IgD-negative memory B cell (primary cell): ENCODE results near the gene STARD13. TPM values are rescaled to one million over a fixed set of nuclear protein-coding genes. Genes with fewer than 3 reads are reported as not detected.
"Not testable (repeated sequence)": the region's sequence is repeated elsewhere in the genome, so short reads cannot be mapped to it uniquely, and the experiment has no call there.

Experiments used
- H3K27ac Mint-ChIP-seq, 3 donors: one replicate each; pipeline ENCODE4 v1.8.0; 2020 to 2022; ENCODE audit warnings: mild to moderate bottlenecking in 3 of 3, mixed read lengths in 3 of 3, moderate library complexity in 1 of 3
- H3K27me3 Mint-ChIP-seq: one replicate; pipeline ENCODE4 v1.8.0; 2021; ENCODE audit warnings: mixed read lengths
- H3K36me3 Mint-ChIP-seq: one replicate; pipeline ENCODE4 v1.8.0; 2020; ENCODE audit warnings: mild to moderate bottlenecking, mixed read lengths
- H3K4me1 Mint-ChIP-seq, 3 donors: one replicate each; pipeline ENCODE4 v1.8.0; 2020 to 2022; ENCODE audit warnings: mixed read lengths in 3 of 3, mild to moderate bottlenecking in 1 of 3
- H3K4me3 Mint-ChIP-seq, 4 donors: one replicate each; pipeline ENCODE4 v1.8.0; 2020 to 2022; ENCODE audit warnings: mild to moderate bottlenecking in 4 of 4, mixed read lengths in 4 of 4, moderate library complexity in 3 of 4
- H3K9me3 Mint-ChIP-seq, 3 donors: one replicate each; pipeline ENCODE4 v1.8.0; 2020 to 2021; ENCODE audit warnings: mixed read lengths in 3 of 3, mild to moderate bottlenecking in 1 of 3
- polyA plus RNA-seq: library from polyadenylated mRNA; unstranded; fragments of 300-500 nt; fragmentation: Illumina TruSeq; gene quantifications from one replicate; pipeline ENCODE4 v1.2.3, GENCODE V29; 2021

Gene STARD13
- polyA plus RNA-seq, 1 donor from 2014 or later: not detected

DNA sequence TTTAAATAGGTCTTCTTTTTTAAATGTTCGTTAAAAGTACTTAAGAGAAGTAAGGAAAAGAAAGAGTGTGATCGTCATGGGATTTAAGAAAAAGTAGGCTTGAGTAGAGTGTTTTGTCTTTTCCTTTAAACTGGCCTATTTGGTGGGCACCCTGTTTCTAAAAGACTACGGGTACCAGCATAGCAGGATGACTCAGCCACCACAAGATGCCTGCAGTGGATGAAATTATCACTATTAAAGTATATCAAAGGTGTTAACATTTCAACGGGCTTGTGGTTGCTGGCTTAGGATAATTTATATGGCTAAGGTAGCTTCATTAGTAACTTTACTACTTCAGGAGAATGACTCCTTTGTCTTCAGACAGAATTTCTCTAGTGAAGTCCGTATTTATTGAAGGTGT is 112.6 kb downstream of the STARD13 start:
- Mint-ChIP-seq H3K4me1 (no peaks in the 10 kb centered on the region), H3K36me3 (no peaks in the 10 kb centered on the region), H3K27me3 (peaks cover 9% of the 10 kb centered on the region), H3K27ac (no peak overlapping the region), H3K4me3 (no peak overlapping the region), H3K9me3 (no peaks in the 10 kb centered on the region)

DNA sequence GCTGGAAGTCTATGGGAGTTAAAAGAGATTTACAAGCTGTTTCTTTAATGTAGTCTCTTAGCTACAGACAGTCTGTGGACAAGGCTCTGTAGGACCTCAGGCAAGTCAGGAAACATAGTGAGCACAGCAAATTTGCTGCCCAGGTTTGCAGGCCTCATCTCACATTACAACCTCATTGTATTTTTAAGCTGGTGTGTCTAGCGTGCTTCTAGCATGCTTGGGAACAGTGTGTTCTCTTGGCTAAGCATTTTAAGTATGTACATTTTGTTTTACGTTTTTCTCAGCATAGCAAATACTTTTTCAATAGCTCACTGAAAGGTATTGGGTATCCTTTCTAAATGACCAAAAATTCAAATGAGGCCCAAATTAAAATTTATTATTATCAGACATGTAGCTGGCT is 113.2 kb downstream of the STARD13 start:
- Mint-ChIP-seq H3K9me3 (no peaks in the 10 kb centered on the region), H3K27ac (no peak overlapping the region), H3K27me3 (peaks cover 9% of the 10 kb centered on the region), H3K36me3 (no peaks in the 10 kb centered on the region), H3K4me3 (no peak overlapping the region), H3K4me1 (no peaks in the 10 kb centered on the region)

DNA sequence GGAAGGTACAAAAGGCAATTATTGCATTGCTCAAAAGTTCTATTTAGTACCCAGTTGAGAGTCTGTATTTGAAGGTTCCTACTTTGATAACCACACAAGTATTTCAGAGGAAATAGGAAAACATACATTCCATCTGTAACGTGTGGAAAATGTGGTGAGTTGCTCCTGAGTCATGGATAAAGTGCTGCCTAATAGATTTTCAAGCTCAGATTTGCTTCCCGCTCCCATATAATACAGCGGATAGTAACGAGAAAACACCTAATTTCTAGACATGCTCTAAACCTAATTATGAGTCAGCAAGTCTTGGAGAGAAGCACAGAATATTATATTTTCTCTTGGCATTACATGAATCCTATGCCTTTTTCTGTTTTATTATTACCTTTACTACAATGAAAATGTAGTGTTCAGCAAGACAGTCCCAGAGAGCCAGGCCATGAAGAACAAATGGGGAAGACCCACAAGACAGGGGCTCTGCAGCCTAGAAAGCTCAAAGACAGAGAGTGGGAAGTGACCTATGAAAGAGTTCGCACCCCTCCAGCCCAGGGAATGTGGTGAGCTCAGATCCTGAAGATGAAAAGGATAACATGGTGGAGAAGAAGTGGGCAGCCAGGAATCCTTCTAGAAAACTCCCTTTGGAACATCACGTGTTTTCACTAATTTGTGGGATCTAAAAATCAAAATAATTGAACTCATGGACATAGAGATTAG is 116.1 kb downstream of the STARD13 start:
- Mint-ChIP-seq H3K4me1 (no peaks in the 10 kb centered on the region), H3K4me3 (no peak overlapping the region), H3K27ac (no peak overlapping the region), H3K9me3 (no peaks in the 10 kb centered on the region), H3K27me3 (peaks cover 3% of the 10 kb centered on the region), H3K36me3 (no peaks in the 10 kb centered on the region)

DNA sequence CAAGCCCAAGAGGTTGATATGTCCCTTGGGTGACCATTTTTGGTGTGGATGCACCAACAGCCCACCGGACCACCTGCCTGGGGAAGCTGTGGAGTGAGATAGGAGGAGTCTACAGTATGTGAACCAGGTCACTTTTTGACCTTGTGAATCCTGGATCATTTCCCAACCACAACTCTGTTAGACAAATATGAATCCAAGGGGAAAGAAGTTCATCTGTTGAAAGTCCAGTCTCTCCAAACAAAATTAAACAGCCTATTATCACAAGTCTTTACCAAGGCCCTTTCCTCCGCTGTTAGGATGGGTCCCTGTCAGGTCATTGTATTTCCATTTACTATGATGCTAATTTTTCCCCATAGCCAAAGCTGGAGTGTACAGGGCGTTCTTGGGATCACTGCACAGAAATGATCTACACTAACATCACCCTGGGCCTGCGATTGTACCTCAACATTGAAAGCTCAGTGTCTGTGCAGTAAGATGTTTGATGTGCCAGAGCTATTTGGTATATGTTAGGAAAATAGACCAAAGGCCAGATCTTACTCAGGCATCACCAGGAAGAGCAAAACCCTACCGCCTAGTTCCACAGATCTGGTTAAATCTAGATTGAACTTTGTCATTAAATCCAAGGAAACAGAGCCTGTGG is 117.1 kb downstream of the STARD13 start:
- Mint-ChIP-seq H3K4me3 (no peak overlapping the region), H3K36me3 (no peaks in the 10 kb centered on the region), H3K27me3 (no peaks in the 10 kb centered on the region), H3K9me3 (no peaks in the 10 kb centered on the region), H3K4me1 (no peaks in the 10 kb centered on the region), H3K27ac (no peak overlapping the region)

DNA sequence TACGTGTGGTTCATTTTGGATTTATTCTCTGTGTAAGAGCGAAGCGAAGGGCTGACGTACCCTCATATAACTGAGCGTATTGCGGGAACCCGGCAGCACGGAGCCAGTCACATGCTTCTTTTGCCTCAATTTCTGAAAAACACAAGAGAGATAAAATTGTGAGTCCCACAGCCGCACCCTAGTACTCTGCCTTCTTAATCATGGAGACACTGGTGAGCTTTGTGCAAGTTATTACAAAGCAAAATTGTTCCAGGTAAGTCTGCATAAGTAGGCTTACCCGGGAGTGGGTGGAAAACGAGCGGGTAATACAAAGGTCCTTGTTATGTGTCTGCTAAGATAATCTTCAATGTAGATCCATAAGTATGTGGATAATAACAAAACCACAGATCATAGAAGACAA is 118.1 kb downstream of the STARD13 start:
- Mint-ChIP-seq H3K27ac (no peak overlapping the region), H3K27me3 (no peaks in the 10 kb centered on the region), H3K4me3 (no peak overlapping the region), H3K4me1 (no peaks in the 10 kb centered on the region), H3K9me3 (peaks cover 3 to 4% (median 4%) of the 10 kb centered on the region in 3 donors), H3K36me3 (no peaks in the 10 kb centered on the region)

DNA sequence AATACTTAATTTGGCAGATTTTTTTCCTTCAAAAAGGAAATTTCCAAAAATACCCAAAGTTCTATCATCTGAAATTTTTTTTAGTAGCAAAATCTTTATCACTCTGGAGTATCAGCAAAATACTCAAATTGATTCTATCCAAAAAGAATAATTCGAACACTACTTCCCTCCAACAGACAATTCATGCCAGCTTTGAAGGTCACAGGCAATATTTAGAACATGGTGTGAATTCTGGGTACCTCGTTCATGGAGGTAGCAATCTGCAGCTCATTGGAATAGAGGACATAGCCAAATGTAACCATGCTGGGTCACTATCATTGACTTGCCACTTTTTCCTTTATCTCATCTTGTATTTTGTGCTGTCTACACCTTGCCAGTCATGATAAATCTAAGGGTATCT is 119.8 kb downstream of the STARD13 start:
- Mint-ChIP-seq H3K27me3 (no peaks in the 10 kb centered on the region), H3K4me1 (no peaks in the 10 kb centered on the region), H3K4me3 (no peak overlapping the region), H3K36me3 (peaks cover 2% of the 10 kb centered on the region), H3K27ac (no peak overlapping the region), H3K9me3 (peaks cover 8 to 13% (median 8%) of the 10 kb centered on the region in 3 donors)

DNA sequence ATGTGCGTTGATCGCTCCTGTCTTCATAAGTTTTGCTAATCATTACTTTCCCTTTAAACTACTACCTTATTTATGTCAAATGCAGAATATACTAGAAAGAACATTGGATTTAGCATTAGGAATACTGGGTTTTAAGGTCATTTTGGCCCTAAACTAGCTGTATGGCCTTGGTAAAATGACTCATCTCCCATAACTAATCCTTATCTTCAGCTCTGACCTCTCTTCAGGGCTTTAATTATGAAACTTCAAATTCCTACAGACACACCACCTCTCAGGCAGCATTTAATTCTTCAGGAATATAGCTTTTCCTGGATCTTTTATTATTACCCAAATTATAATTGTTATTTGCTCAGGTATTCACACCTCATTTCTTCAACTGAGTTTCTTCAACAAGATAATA is 121.2 kb downstream of the STARD13 start:
- Mint-ChIP-seq H3K27ac (no peak overlapping the region), H3K27me3 (no peaks in the 10 kb centered on the region), H3K4me1 (no peaks in the 10 kb centered on the region), H3K36me3 (peaks cover 2% of the 10 kb centered on the region), H3K4me3 (no peak overlapping the region), H3K9me3 (peaks cover 8 to 13% (median 8%) of the 10 kb centered on the region in 3 donors)

DNA sequence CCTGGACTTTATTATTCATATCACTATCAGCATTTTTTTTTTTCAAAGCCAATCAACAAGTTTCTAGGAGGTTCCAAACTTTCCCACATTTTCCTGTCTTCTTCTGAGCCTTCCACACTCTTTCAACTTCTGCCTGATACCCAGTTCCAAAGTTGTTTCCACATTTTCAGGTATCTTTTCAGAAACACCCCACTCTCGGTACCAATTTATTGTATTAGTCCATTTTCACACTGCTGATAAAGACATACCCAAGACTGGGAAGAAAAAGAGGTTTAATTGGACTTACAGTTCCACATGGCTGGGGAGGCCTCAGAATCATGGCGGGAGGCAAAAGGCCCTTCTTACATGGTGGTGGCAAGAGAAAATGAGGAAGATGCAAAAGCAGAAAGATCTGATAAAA is 122.8 kb downstream of the STARD13 start:
- not testable (repeated sequence) for H3K27me3 Mint-ChIP-seq, H3K4me1 Mint-ChIP-seq, H3K4me3 Mint-ChIP-seq, H3K27ac Mint-ChIP-seq, H3K36me3 Mint-ChIP-seq
- peaks cover 8 to 13% (median 11%) of the 10 kb centered on the region in 3 donors for H3K9me3 Mint-ChIP-seq

DNA sequence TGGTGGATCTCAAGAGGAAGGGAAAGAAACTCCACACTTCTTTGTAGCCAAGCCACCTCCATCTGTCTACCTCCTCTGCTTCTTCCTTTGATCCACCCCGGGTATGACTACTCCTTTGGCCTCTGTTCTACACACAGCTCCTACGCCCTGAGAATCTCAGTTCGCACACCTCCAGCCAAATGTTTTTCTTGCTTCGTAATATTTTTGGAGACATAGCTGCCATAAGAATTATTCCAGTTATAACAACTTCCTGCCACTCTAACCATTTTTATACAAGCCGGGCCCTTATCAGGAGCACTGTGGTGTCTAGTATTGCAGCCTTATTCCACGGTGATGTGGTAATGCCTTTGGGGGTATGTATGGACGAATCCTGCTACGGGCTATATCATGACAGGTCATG is 126.7 kb downstream of the STARD13 start:
- Mint-ChIP-seq H3K4me1 (no peaks in the 10 kb centered on the region), H3K36me3 (peaks cover 2% of the 10 kb centered on the region), H3K27me3 (peaks cover 1% of the 10 kb centered on the region), H3K27ac (no peak overlapping the region), H3K4me3 (no peak overlapping the region), H3K9me3 (peaks cover 8 to 13% (median 11%) of the 10 kb centered on the region in 3 donors)

DNA sequence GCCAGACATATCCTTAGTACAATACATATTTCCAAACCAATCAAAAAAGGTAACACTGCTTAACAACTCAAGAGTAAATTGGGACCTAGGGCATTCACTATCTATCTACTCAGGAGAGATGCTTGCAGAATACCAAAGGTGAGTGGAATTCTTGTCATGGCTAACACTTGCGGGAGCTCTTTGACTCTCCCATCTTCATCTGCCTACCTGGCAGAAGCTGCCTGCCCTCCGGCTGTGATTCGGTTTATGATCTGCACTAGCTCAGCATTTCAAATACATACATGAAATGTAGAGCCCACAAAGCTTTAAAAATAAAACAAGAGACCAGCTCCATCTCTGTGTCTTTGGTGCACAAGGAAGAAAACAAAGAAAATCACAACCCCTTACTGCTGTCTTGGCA is 127.3 kb downstream of the STARD13 start:
- peaks cover 8 to 13% (median 11%) of the 10 kb centered on the region in 3 donors for H3K9me3 Mint-ChIP-seq
- H3K36me3 Mint-ChIP-seq: peaks cover 2% of the 10 kb centered on the region
- H3K27me3 Mint-ChIP-seq: peaks cover 1% of the 10 kb centered on the region
- H3K27ac Mint-ChIP-seq: peak overlapping the region in 1 of 3 donors; percentile 9
- H3K4me1 Mint-ChIP-seq: no peaks in the 10 kb centered on the region
- H3K4me3 Mint-ChIP-seq: no peak overlapping the region

DNA sequence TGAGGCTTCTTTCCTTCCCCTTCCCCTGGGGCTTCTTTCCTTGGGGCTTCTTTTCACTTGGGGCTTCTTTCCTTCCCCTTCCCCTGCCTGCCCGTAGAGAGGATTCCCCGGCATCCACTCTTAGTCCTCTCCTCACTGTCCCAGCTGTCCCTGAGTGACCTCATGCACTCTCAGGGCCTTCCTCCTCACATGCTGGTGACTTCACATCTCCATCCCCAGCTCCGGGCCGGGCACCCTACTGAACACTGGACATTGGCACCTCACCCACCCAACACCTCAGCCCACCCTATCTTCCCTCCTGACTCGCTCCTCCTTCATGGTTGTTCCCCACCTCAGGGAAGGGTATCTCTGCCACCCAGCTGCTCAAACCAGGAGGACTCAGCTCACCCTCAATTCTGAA is 130.6 kb downstream of the STARD13 start:
- Mint-ChIP-seq H3K27me3 (peaks cover 1% of the 10 kb centered on the region), H3K36me3 (no peaks in the 10 kb centered on the region), H3K27ac (peak overlapping the region in 1 of 3 donors; percentile 80), H3K4me3 (no peak overlapping the region), H3K9me3 (peaks cover 0 to 3% (median 0%) of the 10 kb centered on the region in 3 donors), H3K4me1 (no peaks in the 10 kb centered on the region)

DNA sequence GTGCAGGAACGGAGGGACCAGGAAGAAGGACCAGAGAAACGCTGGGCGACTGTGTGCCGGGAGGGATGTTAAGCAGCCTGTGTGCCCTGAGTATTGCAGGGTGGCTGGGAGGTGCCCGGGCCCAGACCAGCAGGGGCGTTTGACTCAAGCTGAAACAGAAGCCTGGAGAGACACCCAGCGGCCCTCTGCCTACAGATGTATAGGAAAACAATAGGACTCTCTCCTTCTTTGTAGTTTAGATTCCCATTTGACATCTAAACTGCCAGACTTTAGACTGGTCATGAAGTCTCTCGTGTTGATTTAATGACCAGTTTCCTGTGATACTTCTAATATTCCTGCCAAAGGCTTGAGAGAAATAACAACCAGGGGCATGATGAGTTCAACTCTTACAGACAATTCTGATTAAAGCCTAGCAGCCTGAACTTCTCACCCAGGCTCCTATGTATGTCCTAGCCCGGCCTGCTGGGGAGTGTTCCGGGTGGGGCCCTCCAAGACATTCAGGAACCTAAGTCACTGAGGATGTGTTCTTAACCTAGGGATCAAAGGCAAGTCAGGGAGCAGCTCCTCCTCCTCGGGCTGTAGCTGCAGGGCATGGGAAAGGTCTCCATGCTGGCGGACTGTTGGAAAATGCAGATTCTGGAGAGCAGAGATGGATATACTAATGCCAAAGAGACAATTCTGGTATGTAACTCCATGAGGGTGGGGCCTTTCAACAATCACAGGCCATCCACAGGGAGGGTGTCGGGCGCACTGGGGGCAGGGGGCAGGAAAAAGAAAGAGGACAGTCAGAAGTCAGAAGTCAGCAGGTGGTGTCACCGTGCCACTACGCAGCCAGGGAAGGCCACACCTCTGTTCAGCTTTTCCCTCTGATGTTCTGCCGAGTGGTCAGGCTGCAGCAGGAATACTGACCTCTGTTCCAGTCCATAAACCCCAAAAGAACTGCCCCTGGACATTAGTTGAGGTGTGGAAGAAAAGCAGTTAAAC is 131.8 kb downstream of the STARD13 start:
- Mint-ChIP-seq H3K4me3 (no peak overlapping the region), H3K9me3 (peaks cover 0 to 2% (median 0%) of the 10 kb centered on the region in 3 donors), H3K27ac (no peak overlapping the region), H3K36me3 (no peaks in the 10 kb centered on the region), H3K27me3 (peaks cover 1% of the 10 kb centered on the region), H3K4me1 (no peaks in the 10 kb centered on the region)

DNA sequence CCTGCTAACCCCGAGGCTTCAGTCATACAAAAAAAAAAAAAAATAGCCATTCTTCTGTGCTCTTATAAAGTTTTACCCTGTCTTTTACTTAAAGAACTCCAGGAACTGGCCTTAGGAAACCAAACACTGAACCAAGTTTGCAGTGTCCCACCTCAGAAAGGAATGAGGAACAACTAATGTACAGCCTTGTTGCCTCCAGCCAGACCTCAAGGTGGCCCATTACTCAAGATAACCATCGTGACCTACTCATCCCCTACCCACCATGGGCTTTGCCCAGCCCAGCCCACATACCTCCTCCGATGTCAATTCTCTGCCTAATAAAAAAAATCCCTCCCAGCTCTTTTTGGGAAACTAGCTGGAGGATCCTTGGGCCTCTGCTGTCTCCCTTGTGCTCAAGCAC is 133.2 kb downstream of the STARD13 start:
- Mint-ChIP-seq H3K4me1 (no peaks in the 10 kb centered on the region), H3K9me3 (peaks cover 0 to 2% (median 0%) of the 10 kb centered on the region in 3 donors), H3K27me3 (peaks cover 1% of the 10 kb centered on the region), H3K4me3 (no peak overlapping the region), H3K36me3 (no peaks in the 10 kb centered on the region), H3K27ac (no peak overlapping the region)

DNA sequence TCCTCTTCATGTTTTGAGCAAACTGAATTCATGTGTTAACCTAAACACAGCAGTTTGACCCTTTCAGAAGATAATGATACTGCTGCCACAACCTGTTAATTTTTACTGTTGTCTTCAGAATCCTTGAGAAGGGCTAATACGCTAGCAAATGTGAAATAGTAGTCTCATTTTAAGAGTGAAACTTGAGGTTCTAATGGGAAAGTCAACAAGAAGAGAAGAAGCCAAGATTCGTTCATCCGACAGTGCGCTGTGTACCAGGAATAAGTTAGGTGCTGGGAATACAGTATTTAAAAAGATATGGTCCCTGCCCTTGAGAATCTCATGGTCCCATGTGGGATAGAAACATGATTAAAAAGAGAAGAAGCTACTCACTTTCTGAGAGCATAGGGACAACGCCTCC is 134.9 kb downstream of the STARD13 start:
- peaks cover 0 to 2% (median 0%) of the 10 kb centered on the region in 3 donors for H3K9me3 Mint-ChIP-seq
- H3K27me3 Mint-ChIP-seq: peaks cover 3% of the 10 kb centered on the region
- H3K4me3 Mint-ChIP-seq: no peak overlapping the region
- no peak overlapping the region for H3K27ac Mint-ChIP-seq
- no peaks in the 10 kb centered on the region for H3K36me3 Mint-ChIP-seq
- peaks cover 0 to 5% (median 0%) of the 10 kb centered on the region in 3 donors for H3K4me1 Mint-ChIP-seq

DNA sequence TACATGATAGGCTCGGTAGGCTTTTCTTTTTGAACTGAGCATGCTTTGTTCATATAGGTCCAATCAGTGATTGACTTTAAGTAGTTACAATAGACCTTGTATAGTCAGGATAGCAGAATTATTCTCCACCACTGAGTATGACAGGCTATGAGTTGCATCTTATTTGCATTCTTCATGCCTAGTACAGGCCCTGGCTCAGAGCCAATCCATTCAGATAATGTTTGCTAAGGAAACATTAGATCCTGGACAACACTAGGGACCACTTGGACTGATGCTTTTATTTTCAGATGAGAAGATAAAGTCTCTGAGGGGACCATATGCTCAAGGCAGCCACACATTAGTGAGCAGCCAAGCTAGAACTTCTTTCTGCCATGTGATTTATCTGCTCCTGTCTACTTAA is 135.4 kb downstream of the STARD13 start:
- Mint-ChIP-seq H3K27ac (no peak overlapping the region), H3K36me3 (no peaks in the 10 kb centered on the region), H3K27me3 (peaks cover 3% of the 10 kb centered on the region)

More for the DNA sequence above, 135.4 kb downstream of the STARD13 start:
- peaks cover 0 to 2% (median 0%) of the 10 kb centered on the region in 3 donors for H3K9me3 Mint-ChIP-seq
- no peak overlapping the region for H3K4me3 Mint-ChIP-seq
- H3K4me1 Mint-ChIP-seq: peaks cover 0 to 6% (median 0%) of the 10 kb centered on the region in 3 donors
